ENCODE results near the gene PPP6R3. TPM values are rescaled to one million over a fixed set of nuclear protein-coding genes. Genes with fewer than 3 reads are reported as not detected.

PPP6R3 gene
- total and polyA plus RNA-seq, 10 of the 15 experiments (the other 5 are each of a cell fraction or from before 2014, with no cell fraction given): 12.4 to 123 (median 74.1) TPM

DNA sequence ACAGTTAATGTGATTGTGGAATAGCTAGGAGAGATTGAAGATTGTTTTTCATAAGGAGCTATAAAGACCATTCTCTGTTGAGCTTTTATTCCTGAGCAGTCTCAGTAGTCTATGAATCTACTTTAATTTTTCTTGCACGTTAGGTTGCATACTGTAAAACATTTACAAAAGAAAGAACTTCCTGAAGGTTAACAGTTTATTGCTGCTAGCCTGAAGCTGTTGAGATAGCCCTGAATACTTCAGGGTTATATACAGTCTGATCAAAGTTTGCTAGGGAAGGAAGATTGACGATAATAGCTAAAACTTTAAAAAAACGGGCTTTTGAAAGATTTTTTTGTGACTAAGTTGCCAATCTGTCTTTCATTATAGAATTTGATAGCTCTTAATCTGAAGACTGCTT is 64.8 kb downstream of the PPP6R3 start:
- ATAC-seq (no peak), FAIRE-seq (no peak), DNase-seq (ENCODE audit: low read depth, low spot score) (no peak)
- BruUV-seq (replicated peaks): no TSS peak
- no peaks in the 10 kb centered on the region; the same call in none of the 2 replicates for H4K20me1 ChIP-seq (ENCODE audit: control insufficient read depth, insufficient read depth)
- no peaks in the 10 kb centered on the region for H3K27me3 ChIP-seq (replicated peaks in 1 of 2; ENCODE audit: control insufficient read depth in 2 of 2, insufficient read depth in 2 of 2, low read length in 1 of 2)
- no peak for TF ChIP-seq BCL3 (IDR thresholded peaks at IDR 0.05; ENCODE audit: borderline replicate concordance, insufficient read depth, low read depth, low read length, poor library complexity, severe bottlenecking)
- no peak for TF ChIP-seq SMC3 (IDR thresholded peaks at IDR 0.05; ENCODE audit: borderline replicate concordance, low read length)
- no peak for TF ChIP-seq CHD4 (IDR thresholded peaks at IDR 0.05)
- TF ChIP-seq RELB (IDR thresholded peaks at IDR 0.05; ENCODE audit: low read depth): no peak
- TF ChIP-seq CBX5 (IDR thresholded peaks at IDR 0.05; ENCODE audit: low read depth): no peak
- no peak for TF ChIP-seq POLR2AphosphoS5 (IDR thresholded peaks at IDR 0.05; ENCODE audit: low read length)
- no peak for TF ChIP-seq KAT2A (conservative IDR thresholded peaks at IDR 0.05; ENCODE audit: control insufficient read depth, low read depth, low read length)
- TF ChIP-seq JUND (IDR thresholded peaks at IDR 0.05; ENCODE audit: low read depth, low read length): no peak
- TF ChIP-seq ASH2L (IDR thresholded peaks at IDR 0.05; ENCODE audit: borderline replicate concordance, low read depth): no peak
- no peak for TF ChIP-seq SMARCA5 (IDR thresholded peaks at IDR 0.05)
- no peak for TF ChIP-seq NFYA (IDR thresholded peaks at IDR 0.05; ENCODE audit: borderline replicate concordance, low read depth, low read length)
- TF ChIP-seq TCF12 (IDR thresholded peaks at IDR 0.05; ENCODE audit: low read depth, low read length): no peak
- H3K9ac ChIP-seq (ENCODE audit: control insufficient read depth, insufficient read depth, low read length): no peak overlapping the region
- intact Hi-C loops (cut with micrococcal nuclease; ENCODE audit: unreplicated experiment): no loop called here
- RAD21 ChIA-PET (ENCODE audit: unreplicated experiment): no interaction called here
- peaks cover 18 to 49% of the 10 kb centered on the region in 2 experiments for H3K36me3 ChIP-seq (ENCODE audit: control insufficient read depth in 2 of 2, insufficient read depth in 2 of 2, low read length in 1 of 2)
- POLR2A ChIA-PET: interaction anchor here (1.5 kb wide), 1 partner anchor 31 kb away, joined by 3 read pairs; no protein-coding TSS in a partner anchor
- in situ Hi-C loops (cut with MboI): no loop called here
- H3K4me1 ChIP-seq (ENCODE audit: control insufficient read depth, insufficient read depth, low read length): no peaks in the 10 kb centered on the region; the same call in 1 of the 2 replicates
- H3K27ac ChIP-seq (ENCODE audit: control insufficient read depth, insufficient read depth): no peak overlapping the region
- CTCF ChIA-PET: interaction anchor here (1.3 kb wide), 1 partner anchor 60 kb away, joined by 3 read pairs; no protein-coding TSS in a partner anchor
- H3K4me2 ChIP-seq (ENCODE audit: control insufficient read depth, insufficient read depth): no peak overlapping the region
- no peaks in the 10 kb centered on the region for H3K9me3 ChIP-seq (replicated peaks; ENCODE audit: control insufficient read depth, insufficient read depth, low read length)
- 96% methylated on average over 3 of the region's 3 CpGs for WGBS (ENCODE audit: insufficient coverage, insufficient replicate concordance, low lambda C conversion rate, missing lambda C conversion rate)
- H2AFZ ChIP-seq (ENCODE audit: control insufficient read depth, low read depth, low read length): no peak overlapping the region
- no peak overlapping the region for H3K4me3 ChIP-seq
- SMC1A ChIA-PET (ENCODE audit: uncharacterized antibody, unreplicated experiment): interaction anchor here (0.8 to 1.3 kb wide), 2 partner anchors 9 to 11 kb away, joined by 3 to 5 read pairs; no protein-coding TSS in a partner anchor
- H3K79me2 ChIP-seq (ENCODE audit: control insufficient read depth, insufficient read depth, low read length): peaks cover 11% of the 10 kb centered on the region
